ENCODE data around the gene TXLNG.

DNA sequence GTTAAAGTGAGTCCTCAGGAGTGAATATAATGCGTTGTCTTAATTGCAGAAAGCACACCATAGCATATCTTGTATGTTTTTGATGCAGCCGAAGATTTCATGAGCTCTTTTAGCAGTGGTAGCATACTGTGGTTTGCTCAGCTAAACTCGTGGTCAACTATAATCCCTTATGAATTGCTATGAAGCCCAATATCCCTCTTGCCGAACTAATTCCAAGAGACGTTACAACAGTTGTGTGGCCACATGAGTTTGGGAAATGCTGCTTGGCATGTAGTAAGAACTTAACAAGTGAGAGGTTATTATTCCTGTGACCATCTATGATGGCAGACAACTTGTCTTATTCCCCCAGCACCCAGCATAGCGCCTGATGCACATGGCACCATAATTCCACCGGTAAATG, 36.1 kb upstream of the TXLNG start:
- TF ChIP-seq EZH2 (IDR thresholded peaks at IDR 0.05; ENCODE audit: insufficient read depth, poor library complexity, severe bottlenecking) (no peak), EZH2phosphoT487 (IDR thresholded peaks at IDR 0.05; ENCODE audit: insufficient read depth, low read depth) (no peak)
